Activated CD4-positive, alpha-beta T cell treated with anti-CD3 and anti-CD28 coated beads, Interleukin-10, Interleukin-2, amounts not matched to agents 100 ng/mL and 50 ng/mL, durations not matched to agents 16 hours and 8 hours (primary cell): ENCODE data around the gene LRRC71.
A peak's percentile ranks its signal among the peaks of the same experiment; 100 is the strongest.

Experiments
- DNase-seq: peaks from one replicate; pipeline ENCODE4 v3.0.0-alpha.2; 2020

The LRRC71 gene

GRCh38 chr1:156951371-156951770 lies 30.9 kb downstream of the LRRC71 start:
- no peak for DNase-seq

DNA sequence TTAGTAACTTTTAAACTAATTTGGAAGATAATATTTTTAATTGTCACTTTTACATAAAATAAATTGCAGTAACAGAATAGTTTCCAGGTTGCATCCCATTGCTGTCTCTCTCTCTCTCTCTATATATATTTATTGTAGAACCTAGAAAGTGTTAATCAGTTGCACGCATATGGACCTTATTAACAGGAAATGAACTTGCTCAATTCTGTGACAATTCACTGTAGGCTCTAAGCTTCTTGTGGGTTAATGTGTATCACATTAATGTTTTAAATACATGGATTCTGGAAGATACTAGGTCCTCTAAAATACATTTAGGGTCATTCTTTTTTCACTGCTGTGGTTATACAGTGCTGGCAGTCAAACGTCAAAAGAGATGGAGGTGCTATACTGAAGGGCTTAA lies 33.1 kb downstream of the LRRC71 start:
- no peak for DNase-seq

DNA sequence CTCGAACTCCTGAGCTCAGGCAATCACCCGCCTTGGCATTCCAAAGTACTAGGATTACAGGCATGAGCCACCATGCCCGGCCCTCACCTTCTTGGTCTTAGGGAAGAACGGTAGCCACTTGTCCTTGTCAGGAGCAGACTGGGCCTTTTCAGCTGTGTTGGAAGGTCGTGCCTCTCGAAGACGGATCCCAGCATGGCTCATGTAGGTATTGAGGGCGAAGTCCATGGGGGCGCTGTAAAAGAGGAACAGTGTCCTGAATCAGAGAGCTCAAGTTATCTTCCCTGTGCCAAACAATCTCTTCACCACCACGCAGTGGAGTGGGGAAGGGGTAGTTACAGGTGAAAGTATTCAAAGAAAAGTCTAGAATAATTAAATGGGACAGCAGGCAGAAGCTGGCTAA lies 35.9 kb downstream of the LRRC71 start:
- DNase-seq: no peak

DNA sequence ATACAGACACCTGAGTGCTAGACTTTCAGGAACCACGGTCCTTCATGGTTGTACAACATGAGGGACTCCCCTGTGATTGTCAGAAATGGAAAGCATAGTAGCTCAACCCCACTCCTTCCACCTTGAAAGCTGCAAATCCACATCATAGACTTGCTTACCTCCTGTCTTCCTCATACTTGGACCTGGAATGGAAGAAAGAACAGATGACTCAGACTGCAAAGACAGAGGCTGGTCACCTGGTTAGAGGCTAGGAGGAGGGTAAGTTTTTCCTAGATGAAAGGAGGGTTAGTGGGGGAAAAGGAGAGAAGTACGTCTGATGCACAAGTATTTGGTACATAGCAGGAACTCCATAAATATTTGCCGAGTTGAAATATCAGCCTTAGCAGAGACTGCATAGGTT lies 37.2 kb downstream of the LRRC71 start:
- DNase-seq: no peak

DNA sequence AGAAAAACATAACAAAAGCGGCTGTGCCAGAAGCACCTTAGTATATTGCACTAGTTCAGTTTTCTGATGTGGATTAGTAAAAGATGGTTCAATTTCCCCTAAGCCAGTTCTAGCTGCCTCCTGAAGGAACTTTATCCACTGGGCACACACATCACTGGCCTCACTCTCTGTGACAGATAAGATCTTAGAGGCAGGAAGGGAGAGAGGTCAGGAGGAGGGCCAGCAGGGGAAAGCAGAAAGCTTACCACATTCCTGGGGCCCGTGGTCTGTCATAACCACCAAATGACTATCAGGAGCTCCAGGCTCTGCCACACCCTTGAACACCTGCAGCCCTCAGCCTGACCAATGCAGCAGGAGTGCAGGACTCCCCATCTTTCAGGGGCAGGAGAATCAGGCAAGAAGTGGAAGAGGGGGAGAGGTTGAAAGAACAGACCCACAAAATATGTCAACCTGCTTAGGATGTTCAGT lies 37.8 kb downstream of the LRRC71 start:
- DNase-seq: no peak

GRCh38 chr1:156959414-156959813 lies 39.0 kb downstream of the LRRC71 start:
- DNase-seq: no peak

DNA sequence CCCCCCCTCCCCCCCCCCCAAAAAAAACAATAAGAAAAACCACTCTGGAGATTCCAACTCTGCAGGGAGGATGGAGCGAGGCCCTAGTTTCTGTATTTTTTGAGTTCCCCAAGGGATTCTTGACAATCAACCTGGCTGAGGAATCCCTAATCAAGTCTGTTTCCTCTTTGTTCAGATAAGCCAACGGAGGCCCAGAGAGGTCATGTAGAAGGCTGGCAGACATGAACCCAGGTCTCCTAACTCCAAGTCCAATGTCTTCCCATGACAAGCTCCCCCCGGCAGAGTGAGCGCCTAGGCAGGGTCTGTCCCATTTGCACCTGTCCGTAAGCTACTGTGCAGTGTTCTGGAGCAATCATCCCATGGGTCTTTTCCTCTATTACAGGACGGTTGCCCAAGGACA lies 39.5 kb downstream of the LRRC71 start:
- DNase-seq: no peak

- DNase-seq: peak; percentile 46
Observed at GRCh38 chr1:156961709-156962108, 41.3 kb downstream of the LRRC71 start.

GRCh38 chr1:156963621-156964020 lies 43.2 kb downstream of the LRRC71 start:
- DNase-seq: peak; percentile 38

GRCh38 chr1:156964441-156964840 lies 44.0 kb downstream of the LRRC71 start:
- no peak for DNase-seq

GRCh38 chr1:156969496-156969895 lies 49.1 kb downstream of the LRRC71 start:
- no peak for DNase-seq

- DNase-seq: no peak
Observed at GRCh38 chr1:156970017-156970416, 49.6 kb downstream of the LRRC71 start.

GRCh38 chr1:156973417-156973816 lies 53.0 kb downstream of the LRRC71 start:
- no peak for DNase-seq

- DNase-seq: no peak
Observed at GRCh38 chr1:156975084-156975483, 54.7 kb downstream of the LRRC71 start.

DNA sequence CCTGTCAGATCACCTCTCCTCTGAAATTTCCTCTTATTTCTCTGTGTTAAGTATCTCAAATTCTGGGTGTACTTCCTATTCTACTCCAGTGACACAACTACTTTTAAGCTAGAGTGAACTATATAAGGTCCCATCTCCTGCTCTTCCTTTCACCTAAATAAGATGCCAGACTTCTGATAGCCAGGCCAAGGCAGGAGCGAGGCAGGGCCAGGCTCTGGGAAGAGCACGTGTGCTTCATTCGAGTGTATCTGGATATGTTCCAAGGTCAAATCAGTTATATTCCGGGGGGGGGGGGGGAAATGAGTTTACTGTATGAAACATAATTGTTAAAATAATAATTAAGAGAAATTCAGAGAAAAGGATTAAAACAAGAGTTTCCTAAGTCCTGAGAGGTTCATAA lies 60.1 kb downstream of the LRRC71 start:
- no peak for DNase-seq
